ENCODE data around the gene ERGIC3.
"Not testable (repeated sequence)": the region's sequence is repeated elsewhere in the genome, so short reads cannot be mapped to it uniquely, and the experiment has no call there.

The ERGIC3 gene

GRCh38 chr20:35523298-35523888 is 18.5 kb upstream of the ERGIC3 start:
- FAIRE-seq, result no peak

- no peak for FAIRE-seq
Observed at GRCh38 chr20:35525639-35526038, 16.2 kb upstream of the ERGIC3 start.

GRCh38 chr20:35527122-35527769 is 14.6 kb upstream of the ERGIC3 start:
- FAIRE-seq, result no peak

GRCh38 chr20:35529552-35529951 is 12.3 kb upstream of the ERGIC3 start, which contains the start of gene C20orf173:
Gene C20orf173 (minus strand): TSS chr20:35529652. CDS start chr20:35529373, 279 bp downstream.
- no peak for FAIRE-seq

GRCh38 chr20:35539756-35540212 is 2.1 kb upstream of the ERGIC3 start:
- no peak for FAIRE-seq

- no peak for FAIRE-seq
Observed at GRCh38 chr20:35541118-35541782, 628 bp upstream of the ERGIC3 start.

GRCh38 chr20:35542990-35543389 is 1.1 kb downstream of the ERGIC3 start:
- FAIRE-seq, result no peak

GRCh38 chr20:35544436-35544835 is 2.6 kb downstream of the ERGIC3 start:
- no peak for FAIRE-seq

- FAIRE-seq, result not testable (repeated sequence)
Observed at GRCh38 chr20:35544941-35545340, 3.1 kb downstream of the ERGIC3 start.

GRCh38 chr20:35546127-35546526 is 4.2 kb downstream of the ERGIC3 start:
- no peak for FAIRE-seq

GRCh38 chr20:35547329-35547728 is 5.5 kb downstream of the ERGIC3 start:
- no peak for FAIRE-seq

GRCh38 chr20:35551503-35551902 is 9.6 kb downstream of the ERGIC3 start:
- FAIRE-seq, result no peak

- no peak for FAIRE-seq
Observed at GRCh38 chr20:35552914-35553313, 11.0 kb downstream of the ERGIC3 start.

GRCh38 chr20:35555461-35555860 is 13.6 kb downstream of the ERGIC3 start:
- FAIRE-seq, result not testable (repeated sequence)

- FAIRE-seq, result no peak
Observed at GRCh38 chr20:35555951-35556645, 14.2 kb downstream of the ERGIC3 start.

GRCh38 chr20:35556871-35557270 is 15.0 kb downstream of the ERGIC3 start:
- no peak for FAIRE-seq

GRCh38 chr20:35558451-35558850 is 16.6 kb downstream of the ERGIC3 start:
- FAIRE-seq, result no peak

- FAIRE-seq, result no peak
Observed at GRCh38 chr20:35559042-35559693, 17.3 kb downstream of the ERGIC3 start.

GRCh38 chr20:35560105-35560511 is 18.2 kb downstream of the ERGIC3 start:
- no peak for FAIRE-seq

GRCh38 chr20:35560541-35560940 is 18.7 kb downstream of the ERGIC3 start:
- FAIRE-seq, result no peak

GRCh38 chr20:35561268-35561667 is 19.4 kb downstream of the ERGIC3 start:
- no peak for FAIRE-seq

- FAIRE-seq, result no peak
Observed at GRCh38 chr20:35561671-35562070, 19.8 kb downstream of the ERGIC3 start.

GRCh38 chr20:35562541-35563110 is 20.7 kb downstream of the ERGIC3 start:
- FAIRE-seq, result no peak
